ENCODE measurements around the gene OR14J1. TPM values are rescaled to one million over a fixed set of nuclear protein-coding genes. Genes with fewer than 3 reads are reported as not detected.
"Not testable (repeated sequence)": the region's sequence is repeated elsewhere in the genome, so short reads cannot be mapped to it uniquely, and the experiment has no call there.

OR14J1 gene
- total RNA-seq (not detected), polyA plus RNA-seq (ENCODE audit: insufficient read depth in 1 of 8, insufficient read length in 8 of 8, low replicate concordance in 1 of 8) (under 1 TPM in 6 of 8 donors, not detected in 2; 0.02 to 0.12 (median 0.05) TPM)
- long read RNA-seq, donor 1 = 0 reads
- long read RNA-seq, donor 2 = 0 reads
- long read RNA-seq, donor 3 = 0 reads
- long read RNA-seq, donor 4 = 0 reads
- long read RNA-seq, donor 5 = 0 reads
- long read RNA-seq, donor 6 = 0 reads
- long read RNA-seq, donor 7 = 0 reads
- long read RNA-seq, donor 8 = 0 reads
- long read RNA-seq, donor 9 = 0 reads
- long read RNA-seq, donor 10 = 0 reads
- long read RNA-seq, donor 11 = 0 reads

DNA sequence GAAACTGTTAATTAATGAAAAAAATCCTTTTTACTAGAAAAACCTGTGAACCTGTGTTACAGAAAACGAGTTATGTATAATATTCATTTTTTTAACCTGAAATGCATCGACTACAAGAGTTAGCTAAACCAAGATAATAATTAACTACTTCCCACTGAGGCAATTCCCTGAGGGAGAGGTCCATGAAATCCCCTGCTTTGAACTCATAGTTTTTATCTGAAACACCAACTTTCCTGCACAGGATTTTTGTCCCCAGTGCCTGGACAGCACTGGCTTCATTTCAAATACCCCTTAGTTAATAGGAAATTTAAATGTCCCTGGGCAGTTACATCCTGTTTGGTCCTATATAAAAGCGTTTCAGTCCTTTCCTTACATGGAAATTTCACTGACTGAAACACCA lies at the start of gene OR14J1:
Gene OR14J1 (plus strand): TSS at position 386 of the 400 bp plus-strand sequence. CDS start 4,989 bp downstream, outside the sequence.
- 54% methylated on average over 2 of the region's 3 CpGs for WGBS (ENCODE audit: insufficient coverage)

GRCh38 chr6:29251736-29252135 lies 49.8 kb upstream of the OR14J1 start:
- 87% methylated on average over 9 of the region's 9 CpGs for WGBS (ENCODE audit: insufficient coverage)
- Histone ChIP-seq H3K27ac (ENCODE audit: low read length) (no peak overlapping the region), H3K36me3 (ENCODE audit: control insufficient read depth, insufficient read depth, low read length) (no peaks in the 10 kb centered on the region), H3K4me3 (ENCODE audit: low read length) (no peak overlapping the region), H3K9me3 (replicated peaks; ENCODE audit: control insufficient read depth, low read depth, low read length) (peaks cover 2% of the 10 kb centered on the region), H3K27me3 (ENCODE audit: control insufficient read depth, insufficient read depth, low read length) (no peaks in the 10 kb centered on the region), H3K4me1 (ENCODE audit: control insufficient read depth, insufficient read depth, low read length) (no peaks in the 10 kb centered on the region)
- DNase-seq = no peak

More for the DNA sequence above, at the start of gene OR14J1:
- H3K36me3 ChIP-seq (ENCODE audit: control insufficient read depth, insufficient read depth, low read length) = no peaks in the 10 kb centered on the region
- H3K27me3 ChIP-seq (ENCODE audit: control insufficient read depth, insufficient read depth, low read length) = no peaks in the 10 kb centered on the region
- H3K9me3 ChIP-seq (replicated peaks; ENCODE audit: control insufficient read depth, low read depth, low read length) = no peaks in the 10 kb centered on the region
- H3K27ac ChIP-seq (ENCODE audit: low read length) = no peak within 1 kb of the TSS
- no peaks in the 10 kb centered on the region for H3K4me1 ChIP-seq (ENCODE audit: control insufficient read depth, insufficient read depth, low read length)
- no peak within 1 kb of the TSS for H3K4me3 ChIP-seq (ENCODE audit: low read length)
- DNase-seq = no peak

- Histone ChIP-seq H3K27me3 (ENCODE audit: control insufficient read depth, insufficient read depth, low read length) (no peaks in the 10 kb centered on the region), H3K36me3 (ENCODE audit: control insufficient read depth, insufficient read depth, low read length) (no peaks in the 10 kb centered on the region), H3K27ac (ENCODE audit: low read length) (no peak overlapping the region), H3K9me3 (replicated peaks; ENCODE audit: control insufficient read depth, low read depth, low read length) (peaks cover 2% of the 10 kb centered on the region), H3K4me3 (ENCODE audit: low read length) (no peak overlapping the region), H3K4me1 (ENCODE audit: control insufficient read depth, insufficient read depth, low read length) (no peaks in the 10 kb centered on the region)
- no peak for DNase-seq
- WGBS (ENCODE audit: insufficient coverage) = no CpG with 5 or more reads among the region's 2 CpGs
These were observed 46.0 kb upstream of the OR14J1 start for GRCh38 chr6:29255530-29255929.

- Histone ChIP-seq H3K4me3 (ENCODE audit: low read length) (no peak overlapping the region), H3K9me3 (replicated peaks; ENCODE audit: control insufficient read depth, low read depth, low read length) (no peaks in the 10 kb centered on the region), H3K27ac (ENCODE audit: low read length) (no peak overlapping the region), H3K4me1 (ENCODE audit: control insufficient read depth, insufficient read depth, low read length) (no peaks in the 10 kb centered on the region), H3K27me3 (ENCODE audit: control insufficient read depth, insufficient read depth, low read length) (no peaks in the 10 kb centered on the region), H3K36me3 (ENCODE audit: control insufficient read depth, insufficient read depth, low read length) (no peaks in the 10 kb centered on the region)
- no peak for DNase-seq
- no CpG with 5 or more reads among the region's 2 CpGs for WGBS (ENCODE audit: insufficient coverage)
These were observed 41.8 kb upstream of the OR14J1 start for GRCh38 chr6:29259721-29260120.

- H3K27me3 ChIP-seq (ENCODE audit: control insufficient read depth, insufficient read depth, low read length) = no peaks in the 10 kb centered on the region
- no peak overlapping the region for H3K4me3 ChIP-seq (ENCODE audit: low read length)
- DNase-seq = no peak
- H3K4me1 ChIP-seq (ENCODE audit: control insufficient read depth, insufficient read depth, low read length) = no peaks in the 10 kb centered on the region
- no peaks in the 10 kb centered on the region for H3K9me3 ChIP-seq (replicated peaks; ENCODE audit: control insufficient read depth, low read depth, low read length)
- H3K27ac ChIP-seq (ENCODE audit: low read length) = no peak overlapping the region
- H3K36me3 ChIP-seq (ENCODE audit: control insufficient read depth, insufficient read depth, low read length) = no peaks in the 10 kb centered on the region
- 37% methylated on average over 2 of the region's 3 CpGs for WGBS (ENCODE audit: insufficient coverage)
These were observed 38.5 kb upstream of the OR14J1 start for GRCh38 chr6:29263001-29263400.

DNA sequence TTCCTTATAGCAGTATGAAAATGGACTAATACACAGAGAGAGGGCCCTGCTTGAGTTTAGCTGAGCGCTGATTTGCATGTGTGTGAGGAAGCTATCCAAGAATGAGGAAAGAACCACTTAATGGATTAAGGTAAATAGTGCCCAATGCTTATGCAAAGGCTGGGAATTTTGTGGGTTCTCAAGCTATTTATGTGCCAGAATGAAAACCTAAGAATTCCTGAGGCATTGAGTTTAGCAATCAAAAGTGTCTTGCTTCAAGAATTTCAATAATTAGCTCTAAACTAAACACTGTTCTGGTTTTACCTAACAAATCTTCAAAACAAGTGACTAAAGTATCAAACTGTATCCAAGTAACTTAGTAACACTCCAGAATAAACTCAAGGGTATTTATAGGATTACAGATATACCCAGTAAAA lies 7.0 kb upstream of the OR14J1 start:
- WGBS (ENCODE audit: insufficient coverage) = 100% methylated on average over 1 of the region's 1 CpG
- no peaks in the 10 kb centered on the region for H3K9me3 ChIP-seq (replicated peaks; ENCODE audit: control insufficient read depth, low read depth, low read length)
- H3K27ac ChIP-seq (ENCODE audit: low read length) = no peak overlapping the region
- H3K27me3 ChIP-seq (ENCODE audit: control insufficient read depth, insufficient read depth, low read length) = no peaks in the 10 kb centered on the region
- no peaks in the 10 kb centered on the region for H3K4me1 ChIP-seq (ENCODE audit: control insufficient read depth, insufficient read depth, low read length)
- H3K36me3 ChIP-seq (ENCODE audit: control insufficient read depth, insufficient read depth, low read length) = no peaks in the 10 kb centered on the region
- DNase-seq = no peak
- no peak overlapping the region for H3K4me3 ChIP-seq (ENCODE audit: low read length)

- no peak overlapping the region for H3K4me3 ChIP-seq (ENCODE audit: low read length)
- H3K27me3 ChIP-seq (ENCODE audit: control insufficient read depth, insufficient read depth, low read length) = no peaks in the 10 kb centered on the region
- no peak overlapping the region for H3K27ac ChIP-seq (ENCODE audit: low read length)
- H3K36me3 ChIP-seq (ENCODE audit: control insufficient read depth, insufficient read depth, low read length) = no peaks in the 10 kb centered on the region
- WGBS (ENCODE audit: insufficient coverage) = 74% methylated on average over 10 of the region's 12 CpGs
- no peaks in the 10 kb centered on the region for H3K4me1 ChIP-seq (ENCODE audit: control insufficient read depth, insufficient read depth, low read length)
- no peak for DNase-seq
- H3K9me3 ChIP-seq (replicated peaks; ENCODE audit: control insufficient read depth, low read depth, low read length) = no peaks in the 10 kb centered on the region
These were observed 6.3 kb upstream of the OR14J1 start for GRCh38 chr6:29295181-29295585.

DNA sequence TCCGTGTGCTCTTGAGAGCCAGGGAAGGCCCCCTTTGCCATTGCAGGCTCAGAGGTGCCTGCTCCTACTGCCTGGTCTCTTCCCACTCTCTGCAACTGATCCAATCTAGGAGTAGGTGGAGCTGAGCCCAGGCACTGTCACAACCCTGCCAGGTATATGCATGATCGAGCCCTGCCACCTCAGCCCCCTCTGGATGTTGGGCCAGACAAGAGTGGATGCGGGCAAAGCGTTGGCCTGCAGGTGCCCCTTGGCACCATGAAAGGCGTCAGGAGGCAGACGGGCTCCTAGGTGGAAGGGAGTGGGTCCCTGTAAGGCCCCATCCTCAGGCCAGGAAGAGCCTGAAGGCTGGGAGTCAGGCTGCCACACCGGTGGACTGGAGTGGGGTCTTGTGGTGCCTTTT lies 5.9 kb upstream of the OR14J1 start:
- H3K27ac ChIP-seq (ENCODE audit: low read length) = no peak overlapping the region
- no peaks in the 10 kb centered on the region for H3K27me3 ChIP-seq (ENCODE audit: control insufficient read depth, insufficient read depth, low read length)

GRCh38 chr6:29319931-29320330 lies 18.4 kb downstream of the OR14J1 start:
- H3K27me3 ChIP-seq (ENCODE audit: control insufficient read depth, insufficient read depth, low read length) = no peaks in the 10 kb centered on the region
- DNase-seq = no peak
- H3K27ac ChIP-seq (ENCODE audit: low read length) = no peak overlapping the region
- H3K36me3 ChIP-seq (ENCODE audit: control insufficient read depth, insufficient read depth, low read length) = no peaks in the 10 kb centered on the region
- no CpG with 5 or more reads among the region's 2 CpGs for WGBS (ENCODE audit: insufficient coverage)
- H3K9me3 ChIP-seq (replicated peaks; ENCODE audit: control insufficient read depth, low read depth, low read length) = no peaks in the 10 kb centered on the region
- no peak overlapping the region for H3K4me3 ChIP-seq (ENCODE audit: low read length)
- no peaks in the 10 kb centered on the region for H3K4me1 ChIP-seq (ENCODE audit: control insufficient read depth, insufficient read depth, low read length)

More for the DNA sequence above, 5.9 kb upstream of the OR14J1 start:
- H3K4me1 ChIP-seq (ENCODE audit: control insufficient read depth, insufficient read depth, low read length) = no peaks in the 10 kb centered on the region
- H3K36me3 ChIP-seq (ENCODE audit: control insufficient read depth, insufficient read depth, low read length) = no peaks in the 10 kb centered on the region
- no peaks in the 10 kb centered on the region for H3K9me3 ChIP-seq (replicated peaks; ENCODE audit: control insufficient read depth, low read depth, low read length)
- no peak for DNase-seq
- no peak overlapping the region for H3K4me3 ChIP-seq (ENCODE audit: low read length)
- WGBS (ENCODE audit: insufficient coverage) = 91% methylated on average over 5 of the region's 7 CpGs

GRCh38 chr6:29323332-29323731 lies 21.8 kb downstream of the OR14J1 start:
- not testable (repeated sequence) for H3K9me3 ChIP-seq (replicated peaks; ENCODE audit: control insufficient read depth, low read depth, low read length); H3K27ac ChIP-seq (ENCODE audit: low read length); DNase-seq; H3K4me3 ChIP-seq (ENCODE audit: low read length); H3K36me3 ChIP-seq (ENCODE audit: control insufficient read depth, insufficient read depth, low read length); H3K27me3 ChIP-seq (ENCODE audit: control insufficient read depth, insufficient read depth, low read length); H3K4me1 ChIP-seq (ENCODE audit: control insufficient read depth, insufficient read depth, low read length)

DNA sequence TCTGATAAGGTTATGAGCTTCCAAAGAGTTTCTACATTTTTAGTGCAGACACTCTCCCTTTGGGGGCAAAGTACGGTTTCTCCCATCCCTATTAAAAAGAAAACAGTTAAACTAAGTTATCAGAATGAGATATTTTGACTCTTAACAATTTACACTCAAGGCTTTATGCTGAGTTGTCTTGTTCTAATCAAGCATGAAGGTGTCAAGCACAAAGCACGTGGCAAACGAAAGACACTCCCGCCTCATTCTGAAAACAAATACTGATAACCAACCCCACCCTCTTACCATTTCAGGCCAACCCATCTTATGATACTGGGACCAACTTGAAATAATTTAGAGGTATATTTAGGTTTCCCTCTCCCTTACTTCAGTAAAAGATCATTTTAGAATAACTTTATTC lies 24.3 kb downstream of the OR14J1 start:
- H3K9me3 ChIP-seq (replicated peaks; ENCODE audit: control insufficient read depth, low read depth, low read length) = no peaks in the 10 kb centered on the region
- WGBS (ENCODE audit: insufficient coverage) = no CpG with 5 or more reads among the region's 4 CpGs

More for the DNA sequence above, 24.3 kb downstream of the OR14J1 start:
- Histone ChIP-seq H3K4me3 (ENCODE audit: low read length) (no peak overlapping the region), H3K27ac (ENCODE audit: low read length) (no peak overlapping the region), H3K4me1 (ENCODE audit: control insufficient read depth, insufficient read depth, low read length) (no peaks in the 10 kb centered on the region), H3K36me3 (ENCODE audit: control insufficient read depth, insufficient read depth, low read length) (no peaks in the 10 kb centered on the region), H3K27me3 (ENCODE audit: control insufficient read depth, insufficient read depth, low read length) (no peaks in the 10 kb centered on the region)
- DNase-seq = no peak

Data from muscle of leg (tissue), 16 donors.